Suppressor macrophage treated with lipopolysaccharide for 4 hours (primary cell): ENCODE measurements around the gene RBM34.
"Not testable (repeated sequence)": the region's sequence is repeated elsewhere in the genome, so short reads cannot be mapped to it uniquely, and the experiment has no call there.

ENCODE experiments used
- DNase-seq: peaks from one replicate; pipeline ENCODE4 v3.0.0-alpha.2; 2020

RBM34 gene

GRCh38 chr1:235108876-235109275 lies 52.2 kb downstream of the RBM34 start:
- no peak for DNase-seq

GRCh38 chr1:235108185-235108593 lies 52.9 kb downstream of the RBM34 start:
- no peak for DNase-seq

GRCh38 chr1:235107368-235108184 lies 53.5 kb downstream of the RBM34 start:
- DNase-seq, result no peak

GRCh38 chr1:235106457-235106856 lies 54.6 kb downstream of the RBM34 start:
- DNase-seq, result no peak

- DNase-seq, result no peak
These were observed 55.7 kb downstream of the RBM34 start for GRCh38 chr1:235105051-235106043.

GRCh38 chr1:235102993-235103411 lies 58.0 kb downstream of the RBM34 start:
- no peak for DNase-seq

- DNase-seq, result no peak
These were observed 58.8 kb downstream of the RBM34 start for GRCh38 chr1:235102259-235102582.

- DNase-seq, result no peak
These were observed 59.3 kb downstream of the RBM34 start for GRCh38 chr1:235101558-235102258.

- DNase-seq, result no peak
These were observed 60.8 kb downstream of the RBM34 start for GRCh38 chr1:235100194-235100772.

GRCh38 chr1:235098991-235099390 lies 62.1 kb downstream of the RBM34 start:
- no peak for DNase-seq

- no peak for DNase-seq
These were observed 62.5 kb downstream of the RBM34 start for GRCh38 chr1:235098547-235098946.

- DNase-seq, result not testable (repeated sequence)
These were observed 63.5 kb downstream of the RBM34 start for GRCh38 chr1:235097501-235097900.

- no peak for DNase-seq
These were observed 65.0 kb downstream of the RBM34 start for GRCh38 chr1:235095938-235096562.

GRCh38 chr1:235093696-235094592 lies 67.1 kb downstream of the RBM34 start:
- peak; percentile 85 for DNase-seq

- DNase-seq, result peak; percentile 38
These were observed 67.9 kb downstream of the RBM34 start for GRCh38 chr1:235093013-235093695.

- DNase-seq, result not testable (repeated sequence)
These were observed 68.6 kb downstream of the RBM34 start for GRCh38 chr1:235092415-235092814.

- not testable (repeated sequence) for DNase-seq
These were observed 69.0 kb downstream of the RBM34 start for GRCh38 chr1:235092045-235092406.

GRCh38 chr1:235091319-235092044 lies 69.6 kb downstream of the RBM34 start:
- DNase-seq, result not testable (repeated sequence)

GRCh38 chr1:235090406-235091069 lies 70.5 kb downstream of the RBM34 start:
- no peak for DNase-seq
